K562 (cell line): Measurements from ENCODE around the gene SNAPC2. TPM values are rescaled to one million over a fixed set of nuclear protein-coding genes. Genes with fewer than 3 reads are reported as not detected.

Experiments used
- ATAC-seq: fragments of 200-7000 bp; cut with Tn5 transposase; 3 replicates; pipeline ENCODE4 v1.9.1; 2020; ENCODE audit warnings: moderate library complexity
- BruUV-seq: library from RNA; stranded (reverse); fragments of 400-500 nt; replicated peaks from 2 replicates; lab custom pipeline; 2021; lab: Mats Ljungman, UMichigan
- CTCF ChIA-PET: fragments of 300-600 bp; formaldehyde crosslinking; extraction: SDS; loops from one replicate; lab custom pipeline; 2021; ENCODE audit warnings: low intra/inter-chr PET ratio; lab: Yijun Ruan, JAX
- POLR2A ChIA-PET: fragments of 300-600, 350-650 bp; sonication (Branson Sonifier 250); formaldehyde crosslinking; extraction: SDS; loops from one replicate; lab custom pipeline; 2021; ENCODE audit warnings: antibody characterized with exemption, inconsistent platforms; lab: Yijun Ruan, JAX
- DNase-seq, 4 experiments: peaks; one replicate each; pipeline versions ENCODE4 v3.0.0 to v3.0.0-alpha.2; 2011 to 2018; ENCODE audit warnings: low spot score in 3 of 4, mixed read lengths in 3 of 4; ENCODE audit errors: extremely low read depth in 1 of 4
- FAIRE-seq: peaks from 2 replicates; lab custom pipeline; 2011; peaks lifted over from hg19 to GRCh38; lab: Jason Lieb, UNC
- H2AFZ ChIP-seq: 2 replicates; pipeline ENCODE4 v1.6.0; 2011; ENCODE audit warnings: low read depth, low read length, control low read depth, inconsistent platforms
- H3K27ac ChIP-seq: fragments of 200-600 bp; 3 replicates; pipeline ENCODE4 v1.8.0; 2011; ENCODE audit warnings: low read depth, mild to moderate bottlenecking, control low read depth, inconsistent platforms, low read length, moderate library complexity, mixed read lengths; ENCODE audit errors: extremely low read depth
- H3K27me3 ChIP-seq, 2 experiments: fragments of 300-600 bp in 1 of 2; 2 replicates in 1 of 2; 3 replicates in 1 of 2; pipeline versions ENCODE4 v1.6.0 to v1.8.0; 2011; ENCODE audit warnings: inconsistent platforms in 2 of 2, low read length in 2 of 2, mild to moderate bottlenecking in 1 of 2, mixed read lengths in 1 of 2, moderate library complexity in 1 of 2; ENCODE audit not compliant: control insufficient read depth in 2 of 2, insufficient read depth in 2 of 2
- H3K36me3 ChIP-seq: fragments of 300-600 bp; 3 replicates; pipeline ENCODE4 v1.8.0; 2011; ENCODE audit warnings: mild to moderate bottlenecking, low read length, inconsistent platforms; ENCODE audit not compliant: control insufficient read depth, insufficient read depth
- H3K4me1 ChIP-seq, 2 experiments: fragments of 200-600 bp in 1 of 2; replicated peaks in 1 of 2; 2 replicates in 1 of 2; 3 replicates in 1 of 2; pipeline versions ENCODE4 v1.5.1 to v1.8.0; 2011; ENCODE audit warnings: inconsistent platforms in 2 of 2, low read length in 2 of 2, mild to moderate bottlenecking in 1 of 2, mixed read lengths in 1 of 2, moderate library complexity in 1 of 2; ENCODE audit not compliant: control insufficient read depth in 2 of 2, insufficient read depth in 2 of 2
- H3K4me2 ChIP-seq: 2 replicates; pipeline ENCODE4 v1.6.1; 2011; ENCODE audit warnings: low read length, control low read depth, inconsistent platforms, mixed read lengths; ENCODE audit not compliant: insufficient read depth
- H3K4me3 ChIP-seq: fragments of 200-600 bp; sonication (generic), shearing (Covaris generic); 2 replicates; pipeline ENCODE4 v1.5.1; 2016; ENCODE audit warnings: control low read depth, inconsistent platforms
- H3K79me2 ChIP-seq: fragments of 200-600 bp; 3 replicates; pipeline ENCODE4 v1.8.0; 2011; ENCODE audit warnings: low read length, inconsistent platforms; ENCODE audit not compliant: control insufficient read depth, insufficient read depth
- H3K9ac ChIP-seq, 2 experiments: 2 replicates each; pipeline versions ENCODE4 v1.6.0 to v1.6.1; 2011; ENCODE audit warnings: low read depth in 2 of 2, low read length in 2 of 2, control low read depth in 1 of 2, inconsistent platforms in 1 of 2, mild to moderate bottlenecking in 1 of 2, mixed read lengths in 1 of 2; ENCODE audit not compliant: insufficient read depth in 1 of 2
- H3K9me1 ChIP-seq: one replicate; pipeline ENCODE4 v1.6.0; 2011; ENCODE audit warnings: inconsistent platforms, mild to moderate bottlenecking, low read length, moderate library complexity; ENCODE audit not compliant: control insufficient read depth, insufficient read depth
- H3K9me3 ChIP-seq: replicated peaks from 2 replicates; pipeline ENCODE4 v1.5.1; 2011; ENCODE audit warnings: low read depth, low read length, inconsistent platforms; ENCODE audit not compliant: control insufficient read depth, insufficient read depth
- H4K20me1 ChIP-seq: replicated peaks from 2 replicates; pipeline ENCODE4 v1.6.1; 2011; ENCODE audit warnings: low read length, inconsistent platforms, mixed read lengths; ENCODE audit not compliant: control insufficient read depth, insufficient read depth
- BRCA1 ChIP-seq, 2 experiments: fragments of 450-650 bp in 1 of 2; sonication (generic) in 1 of 2; formaldehyde crosslinking in 1 of 2; IDR thresholded peaks; 2 replicates each; pipeline versions ENCODE4 v1.5.0 to v1.6.1; 2017 to 2020; ENCODE audit warnings: mild to moderate bottlenecking in 1 of 2, missing genetic modification reagents in 1 of 2
- MTA3 ChIP-seq: fragments of 450-650 bp; formaldehyde crosslinking; IDR thresholded peaks from 2 replicates; pipeline ENCODE4 v1.6.1; 2017; ENCODE audit warnings: mild to moderate bottlenecking, borderline replicate concordance
- SMARCA5 ChIP-seq: fragments of 450-650 bp; IDR thresholded peaks from 2 replicates; pipeline ENCODE4 v1.6.1; 2016
- STAG1 ChIP-seq: sonication (generic); formaldehyde crosslinking; IDR thresholded peaks from 2 replicates; pipeline ENCODE4 v1.5.0; 2020; ENCODE audit warnings: missing genetic modification reagents, borderline replicate concordance
- THRA ChIP-seq: fragments of 450-650 bp; IDR thresholded peaks from 2 replicates; pipeline ENCODE4 v1.6.1; 2017; ENCODE audit warnings: mild to moderate bottlenecking, moderate library complexity
- ZNF518B ChIP-seq: fragments of 250-450 bp; sonication (Bioruptor Pico); IDR thresholded peaks from 2 replicates; pipeline ENCODE4 v1.5.0; 2021; ENCODE audit warnings: mild to moderate bottlenecking, moderate library complexity
- WGBS: fragments of 100-300 bp; shearing (Covaris generic); methylation state at CpG from one replicate; pipeline ENCODE4 v1.1.6; 2016; ENCODE audit warnings: low coverage, mixed read lengths; ENCODE audit not compliant: insufficient coverage; ENCODE audit errors: missing lambda C conversion rate; 5-methylcytosine and 5-hydroxymethylcytosine counted together
- in situ Hi-C: fragments of 300-500 bp; cut with MboI; formaldehyde crosslinking; loops from 4 replicates; pipeline ENCODE4 v1.15.0; 2018; ENCODE audit warnings: inconsistent platforms, mixed read lengths
- intact Hi-C: fragments of 100-400 bp; cut with micrococcal nuclease; formaldehyde crosslinking; loops from 2 replicates; pipeline ENCODE4 v1.14.2; 2022
- polyA plus RNA-seq, 8 experiments: library from polyadenylated mRNA; depleted of rRNA in 4 of 8; stranded (reverse) in 5 of 8; unstranded in 3 of 8; fragments of >200 nt; fragmentation: Nextera tagmentation in 2 of 8; fragmentation: Illumina TruSeq in 1 of 8; extraction: Ambion mirVana in 2 of 8; extraction: Trizol in 1 of 8; gene quantifications; 2 replicates each; pipeline versions ENCODE4 v1.2.1 to v1.2.3, GENCODE V29; 2011 to 2014; ENCODE audit warnings: inconsistent platforms in 1 of 8, missing spikeins in 1 of 8
- total RNA-seq, 7 experiments: library from RNA; depleted of rRNA in 6 of 7; stranded (reverse); fragments of >200 nt in 6 of 7; fragmentation: Illumina TruSeq in 2 of 7; extraction: Trizol in 2 of 7; gene quantifications; 2 replicates each; pipeline versions ENCODE4 v1.2.1 to v1.2.3, GENCODE V29; 2011 to 2021; ENCODE audit warnings: low replicate concordance in 1 of 7
- TF ChIP-seq, protein P1 (sequence below): fragments of 250-450 bp; sonication (Bioruptor Pico); IDR thresholded peaks from 2 replicates; pipeline ENCODE4 v1.4.0; 2020; ENCODE audit warnings: mild to moderate bottlenecking, moderate library complexity

The SNAPC2 gene
- total and polyA plus RNA-seq, 9 of the 15 experiments (the other 6 are each of a cell fraction or from before 2014, with no cell fraction given) = 0.59 to 45.1 (median 15.3) TPM

DNA sequence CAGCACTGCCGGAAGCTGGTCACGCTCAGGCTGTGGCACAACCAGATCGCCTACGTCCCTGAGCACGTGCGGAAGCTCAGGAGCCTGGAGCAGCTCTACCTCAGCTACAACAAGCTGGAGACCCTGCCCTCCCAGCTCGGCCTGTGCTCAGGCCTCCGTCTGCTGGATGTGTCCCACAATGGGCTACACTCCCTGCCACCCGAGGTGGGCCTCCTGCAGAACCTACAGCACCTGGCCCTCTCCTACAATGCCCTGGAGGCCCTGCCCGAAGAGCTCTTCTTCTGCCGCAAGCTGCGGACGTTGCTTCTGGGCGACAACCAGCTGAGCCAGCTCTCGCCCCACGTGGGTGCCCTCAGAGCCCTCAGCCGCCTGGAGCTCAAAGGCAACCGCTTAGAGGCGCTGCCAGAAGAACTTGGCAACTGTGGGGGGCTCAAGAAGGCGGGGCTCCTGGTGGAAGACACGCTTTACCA is 19.7 kb upstream of the SNAPC2 start:
- H3K9me1 ChIP-seq = peaks cover 7% of the 10 kb centered on the region
- no peak overlapping the region; a peak in 1 of 4 replicates for H3K9ac ChIP-seq
- no peaks in the 10 kb centered on the region for H3K9me3 ChIP-seq
- ChIA-PET POLR2A (interaction anchor here (0.6 to 5.3 kb wide), 6 partner anchors 11 to 349 kb away, joined by 3 to 72 read pairs (median 4); partner anchors contain the start of genes LRRC8E and SNAPC2), CTCF (no interaction called here)
- no peak for FAIRE-seq
- H2AFZ ChIP-seq = no peak overlapping the region
- H3K4me2 ChIP-seq = no peak overlapping the region
- no peaks in the 10 kb centered on the region for H3K27me3 ChIP-seq
- H3K27ac ChIP-seq = no peak overlapping the region
- peaks cover 26% of the 10 kb centered on the region; the same call in 2 of the 3 replicates for H3K36me3 ChIP-seq
- TF ChIP-seq BRCA1 (IDR thresholded peaks at IDR 0.05) = no peak
- no peak for TF ChIP-seq BRCA1 (CRISPR knock-in tag; IDR thresholded peaks at IDR 0.05)
- no peak for TF ChIP-seq MTA3
- TF ChIP-seq STAG1 = no peak
- TF ChIP-seq ZNF518B (CRISPR knock-in tag) = no peak
- TF ChIP-seq SMARCA5 = no peak
- no peak for TF ChIP-seq THRA
- TF ChIP-seq, protein P1, sequence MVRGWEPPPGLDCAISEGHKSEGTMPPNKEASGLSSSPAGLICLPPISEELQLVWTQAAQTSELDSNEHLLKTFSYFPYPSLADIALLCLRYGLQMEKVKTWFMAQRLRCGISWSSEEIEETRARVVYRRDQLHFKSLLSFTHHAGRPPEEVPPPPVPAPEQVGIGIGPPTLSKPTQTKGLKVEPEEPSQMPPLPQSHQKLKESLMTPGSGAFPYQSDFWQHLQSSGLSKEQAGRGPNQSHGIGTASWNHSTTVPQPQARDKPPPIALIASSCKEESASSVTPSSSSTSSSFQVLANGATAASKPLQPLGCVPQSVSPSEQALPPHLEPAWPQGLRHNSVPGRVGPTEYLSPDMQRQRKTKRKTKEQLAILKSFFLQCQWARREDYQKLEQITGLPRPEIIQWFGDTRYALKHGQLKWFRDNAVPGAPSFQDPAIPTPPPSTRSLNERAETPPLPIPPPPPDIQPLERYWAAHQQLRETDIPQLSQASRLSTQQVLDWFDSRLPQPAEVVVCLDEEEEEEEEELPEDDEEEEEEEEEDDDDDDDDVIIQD (CRISPR knock-in tag) = no peak
- DNase-seq = no peak
- H3K4me1 ChIP-seq = peaks cover 13 to 43% of the 10 kb centered on the region in 2 experiments; a peak in 4 of 5 replicates
- H3K79me2 ChIP-seq = peaks cover 28% of the 10 kb centered on the region
- intact Hi-C loops (no loop called here), in situ Hi-C loops (no loop called here)
- H4K20me1 ChIP-seq = no peaks in the 10 kb centered on the region
- H3K4me3 ChIP-seq = no peak overlapping the region
- WGBS = 86% methylated on average over 12 of the region's 21 CpGs
- no TSS peak for BruUV-seq
- no peak for ATAC-seq
